SKM-1 treated with dmso at 0.1 percent for 144 hours (cell line): ENCODE results near the gene CST7.
"Not testable (repeated sequence)": the region's sequence is repeated elsewhere in the genome, so short reads cannot be mapped to it uniquely, and the experiment has no call there.

ENCODE experiments used
- DNase-seq: peaks from one replicate; lab custom pipeline; 2025; ENCODE audit not compliant: unreplicated experiment; lab: John Stamatoyannopoulos, UW

Gene CST7, protein sequence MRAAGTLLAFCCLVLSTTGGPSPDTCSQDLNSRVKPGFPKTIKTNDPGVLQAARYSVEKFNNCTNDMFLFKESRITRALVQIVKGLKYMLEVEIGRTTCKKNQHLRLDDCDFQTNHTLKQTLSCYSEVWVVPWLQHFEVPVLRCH

DNA sequence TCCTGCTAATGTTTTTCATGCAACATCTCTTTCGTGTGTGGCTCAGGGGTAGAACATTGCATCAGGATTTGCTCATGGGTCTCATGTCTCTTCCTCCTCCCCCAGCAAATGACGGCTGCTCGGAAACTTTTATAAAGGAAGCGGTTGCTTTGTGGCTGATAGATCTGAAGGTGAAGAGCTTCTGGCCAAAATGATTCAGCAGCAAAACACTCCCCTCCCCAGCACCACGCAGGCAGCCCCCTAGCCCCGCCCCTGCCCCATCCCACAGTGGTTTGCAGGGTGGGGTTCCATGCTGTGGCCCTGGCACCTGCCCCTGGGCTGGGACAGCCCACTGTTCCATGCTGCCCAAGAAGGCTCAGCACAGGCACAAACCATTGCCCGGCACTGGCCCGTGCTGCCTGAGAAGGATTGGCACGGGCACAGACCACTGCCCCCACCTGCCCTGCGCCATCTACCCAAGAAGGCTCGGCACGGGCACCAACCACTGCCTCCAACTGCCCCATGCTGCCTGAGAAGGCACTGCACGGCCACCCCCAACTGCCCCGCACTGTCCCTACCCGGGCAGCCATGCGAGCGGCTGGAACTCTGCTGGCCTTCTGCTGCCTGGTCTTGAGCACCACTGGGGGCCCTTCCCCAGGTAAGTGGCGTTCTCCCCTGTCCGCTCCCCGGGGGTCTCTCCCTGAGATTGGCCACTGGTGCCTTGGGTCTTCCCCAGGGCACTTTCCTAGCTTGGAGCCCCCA lies at the start of gene CST7:
Gene CST7 (plus strand): TSS at position 331 of the 741 bp plus-strand sequence. CDS start 237 bp downstream, at position 568.
- no peak for DNase-seq

DNA sequence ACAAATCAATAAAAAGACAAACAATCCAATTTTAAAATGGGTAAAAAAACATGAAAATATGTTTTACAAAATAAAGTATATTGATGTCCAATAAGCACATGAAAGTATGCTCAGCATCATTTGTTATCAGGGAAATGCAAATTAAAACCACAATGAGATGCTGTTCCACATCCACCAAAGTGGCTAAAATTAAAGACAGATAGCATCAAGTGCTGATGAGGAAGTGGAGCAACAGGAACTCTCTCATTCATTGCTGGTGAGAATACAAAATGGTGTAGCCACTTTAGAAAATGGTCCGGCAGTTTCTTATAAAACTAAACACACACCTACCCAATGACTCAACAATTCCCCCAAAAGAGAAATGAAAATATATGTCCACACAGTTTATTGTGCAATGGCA lies 42.3 kb upstream of the CST7 start:
- no peak for DNase-seq

DNA sequence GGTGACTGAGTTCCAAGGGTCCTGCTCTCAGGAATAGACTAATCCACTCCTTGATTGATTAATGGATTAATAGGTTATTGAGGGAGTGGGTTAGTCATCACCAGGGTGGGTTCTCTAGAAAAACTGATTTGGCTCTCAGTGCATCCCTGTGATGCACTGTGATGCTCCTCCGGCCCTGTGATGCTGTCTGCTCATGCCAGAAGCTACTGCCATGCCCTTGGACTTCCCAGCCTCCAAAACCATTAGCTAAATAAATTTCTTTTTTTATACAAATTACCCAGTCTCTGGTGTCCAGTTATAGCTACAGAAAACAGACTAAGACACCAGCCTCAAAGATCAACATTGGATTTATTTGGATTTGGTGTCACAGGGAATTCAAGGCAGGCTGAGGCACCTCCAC lies 40.4 kb upstream of the CST7 start:
- DNase-seq = no peak

DNA sequence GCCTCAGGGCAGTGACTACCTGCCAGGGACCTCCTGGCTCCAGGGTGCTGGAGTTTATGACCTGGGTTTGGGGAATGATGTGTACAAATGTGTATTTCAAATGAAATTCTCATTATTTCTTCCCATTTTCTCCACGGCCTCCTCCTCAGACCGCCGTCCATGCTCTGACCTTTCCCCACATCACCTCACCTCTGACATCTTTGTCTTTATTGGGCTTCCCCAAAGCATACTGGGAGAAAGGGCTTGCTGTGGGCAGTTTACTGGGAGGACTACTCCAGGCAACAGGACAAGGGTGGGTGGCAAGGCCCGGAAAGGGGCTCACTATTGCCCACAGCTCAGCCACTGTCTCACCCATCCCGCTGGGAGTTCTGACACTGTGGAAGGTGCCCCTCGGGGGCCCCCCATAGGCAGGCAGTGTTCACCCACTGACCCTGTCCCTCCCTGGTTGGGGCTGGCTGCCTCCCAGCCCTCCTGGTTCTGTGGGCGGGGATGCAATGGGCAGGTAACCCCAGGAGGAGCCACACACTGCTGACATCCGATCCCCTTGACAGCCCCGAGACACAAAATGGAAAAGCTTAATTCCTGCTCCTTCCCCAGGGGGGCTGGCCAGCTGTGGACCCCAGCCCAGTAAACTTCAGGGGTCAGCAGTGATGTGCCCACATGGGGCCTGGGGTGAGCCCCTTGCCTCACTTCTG lies 39.8 kb upstream of the CST7 start:
- DNase-seq = no peak

DNA sequence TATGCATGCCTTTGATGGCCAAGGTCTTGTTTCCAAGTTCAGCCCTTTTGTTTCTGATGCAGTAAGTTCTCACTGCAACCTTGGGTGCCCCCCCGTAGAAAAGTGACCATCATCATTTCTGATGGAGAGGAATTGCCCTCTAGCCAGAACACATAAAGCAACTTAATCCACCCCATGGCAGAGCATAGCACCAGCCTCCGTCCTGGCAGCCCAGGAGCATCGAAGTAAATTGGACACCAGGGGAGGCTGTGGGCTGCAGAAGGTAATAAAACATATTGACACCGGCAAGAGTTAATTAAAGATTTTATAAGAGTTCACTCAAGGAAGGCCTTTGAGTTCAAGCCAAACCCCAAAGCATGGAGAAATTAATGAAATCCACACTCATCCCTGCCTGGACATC lies 39.2 kb upstream of the CST7 start:
- no peak for DNase-seq

DNA sequence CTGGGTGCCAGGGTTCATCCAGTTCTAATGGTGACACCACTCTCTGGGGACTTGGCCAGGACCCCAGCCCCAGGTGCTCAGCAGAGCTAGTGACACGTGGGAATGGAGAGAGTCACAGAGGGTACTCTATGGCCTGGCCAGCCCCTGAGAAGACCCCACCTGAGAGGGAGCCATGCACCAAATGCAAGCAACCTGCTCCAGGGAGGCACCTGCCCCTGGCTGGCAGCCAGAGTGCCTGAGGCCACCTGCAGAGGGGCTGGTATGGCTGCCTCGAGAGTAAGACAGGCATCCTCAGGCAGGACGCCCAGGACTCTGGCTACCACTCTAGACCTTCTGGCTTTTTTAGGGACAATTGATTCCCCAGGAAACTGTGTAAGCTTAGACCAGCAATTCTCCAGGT lies 38.6 kb upstream of the CST7 start:
- DNase-seq = no peak

DNA sequence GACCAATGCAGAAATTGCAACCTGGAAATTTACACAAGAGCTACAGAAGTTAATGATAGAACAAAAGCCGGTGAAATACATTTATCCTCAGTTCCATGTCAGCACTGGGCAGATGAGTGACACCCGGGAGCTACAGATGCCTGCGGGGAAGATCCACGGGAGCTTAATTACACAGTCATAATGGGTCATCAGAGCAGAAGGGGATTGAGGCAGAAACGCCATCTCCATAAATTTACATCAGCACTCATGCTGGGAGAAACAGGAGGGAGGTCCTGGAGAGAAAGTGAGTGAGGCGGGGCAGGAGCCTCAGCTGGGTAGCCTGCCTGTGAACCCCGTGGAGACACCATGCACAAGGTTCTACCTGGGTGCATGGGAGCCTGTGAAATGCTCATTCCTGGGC lies 37.6 kb upstream of the CST7 start:
- DNase-seq = no peak

DNA sequence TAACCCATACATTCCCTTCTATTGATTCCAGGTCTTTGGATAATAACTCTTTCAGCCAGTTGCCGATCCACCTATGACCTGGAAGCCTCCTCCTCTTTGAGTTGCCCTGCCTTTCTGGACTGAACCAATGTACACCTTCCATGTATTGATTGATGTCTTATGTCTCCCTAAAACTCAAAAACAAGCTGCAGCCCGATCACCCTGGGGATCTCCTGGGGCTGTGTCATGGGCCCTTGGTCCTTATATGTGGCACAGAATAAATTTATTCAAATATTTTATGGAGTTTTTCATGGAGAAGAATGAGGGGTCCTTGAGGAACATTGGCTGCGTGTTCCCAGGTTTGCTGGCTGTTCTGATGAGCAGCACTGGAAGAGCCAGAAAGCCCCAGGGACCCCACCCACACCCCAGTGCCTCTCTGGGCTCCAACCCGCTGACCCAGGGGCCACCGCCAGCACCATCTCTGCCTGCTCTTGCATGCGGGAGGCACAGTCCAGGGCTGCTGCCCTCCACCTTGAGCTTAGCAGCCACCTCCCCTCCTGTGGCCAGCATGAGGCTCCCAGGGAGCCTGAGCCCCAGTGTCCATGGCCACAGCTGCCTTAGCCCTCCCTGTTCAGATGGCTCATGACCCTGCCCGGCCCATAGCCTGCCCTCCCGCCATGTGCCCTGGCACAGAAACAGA lies 36.5 kb upstream of the CST7 start:
- DNase-seq = no peak

DNA sequence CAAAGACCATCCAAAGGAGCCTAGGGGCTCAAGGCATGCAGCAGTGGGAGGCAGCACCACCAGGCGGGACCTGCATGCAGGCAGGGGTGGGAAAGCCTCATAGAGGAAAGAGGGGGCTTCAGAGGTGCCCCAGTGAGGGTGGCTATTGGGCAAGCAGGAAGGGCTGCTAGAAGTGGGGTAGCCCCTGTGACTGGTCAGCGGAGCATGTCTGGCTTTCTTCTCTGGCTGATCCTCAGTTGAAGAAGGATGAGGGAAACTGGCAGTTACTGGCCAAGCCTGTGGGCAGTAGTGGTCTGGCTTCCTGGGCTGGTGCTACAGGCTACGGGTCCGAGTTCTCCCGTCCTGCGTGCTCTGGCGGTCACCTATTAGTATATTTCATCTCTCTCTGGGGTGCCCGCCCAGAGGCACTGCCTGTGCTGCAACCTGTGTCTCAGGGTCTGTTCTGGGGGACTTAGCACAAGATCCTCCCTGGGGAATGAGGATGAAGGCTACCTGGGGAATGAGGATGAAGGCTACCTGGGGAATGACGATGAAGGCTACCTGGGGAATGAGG lies 35.9 kb upstream of the CST7 start:
- DNase-seq = no peak

DNA sequence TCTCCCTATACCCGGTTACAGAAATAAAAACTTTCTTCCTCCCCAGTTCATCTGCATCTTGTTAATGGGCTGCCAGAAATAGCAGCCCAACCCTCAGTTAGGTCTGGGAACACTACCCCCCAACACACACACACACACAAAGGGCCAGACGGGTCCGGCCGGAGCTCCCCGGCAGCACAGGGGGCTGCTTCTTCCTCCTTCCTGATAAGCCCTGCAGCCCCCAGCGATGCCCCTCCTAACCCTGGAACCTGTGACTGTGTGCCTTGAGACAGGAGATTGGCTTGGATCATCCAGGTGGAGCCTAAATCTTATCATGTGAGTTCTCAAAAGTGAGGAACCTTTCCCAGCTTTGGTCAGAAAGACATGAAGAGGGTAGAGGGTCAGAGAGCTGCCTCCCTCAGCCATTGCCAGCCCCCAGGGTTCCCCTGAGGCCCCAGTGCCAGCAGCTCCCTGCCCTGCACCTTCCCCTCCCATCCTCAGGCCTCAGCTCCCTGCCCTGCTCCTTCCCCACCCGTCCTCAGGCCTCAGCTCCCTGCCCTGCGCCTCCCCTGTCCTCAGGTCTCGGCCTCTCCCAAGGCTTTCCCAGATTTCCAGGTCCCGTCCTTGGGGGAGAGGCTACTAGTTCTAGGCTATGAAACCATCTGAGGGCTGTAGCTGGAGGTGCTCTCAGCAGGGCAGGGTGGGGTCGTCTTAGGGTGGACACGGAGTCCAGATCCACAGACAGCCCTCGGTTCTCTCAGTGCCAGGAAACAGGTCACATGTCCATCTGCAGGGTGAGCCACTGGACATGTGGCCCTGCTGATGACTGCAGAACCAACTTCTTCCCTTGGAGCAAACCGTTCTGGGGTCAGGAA lies 34.5 kb upstream of the CST7 start:
- DNase-seq = no peak

DNA sequence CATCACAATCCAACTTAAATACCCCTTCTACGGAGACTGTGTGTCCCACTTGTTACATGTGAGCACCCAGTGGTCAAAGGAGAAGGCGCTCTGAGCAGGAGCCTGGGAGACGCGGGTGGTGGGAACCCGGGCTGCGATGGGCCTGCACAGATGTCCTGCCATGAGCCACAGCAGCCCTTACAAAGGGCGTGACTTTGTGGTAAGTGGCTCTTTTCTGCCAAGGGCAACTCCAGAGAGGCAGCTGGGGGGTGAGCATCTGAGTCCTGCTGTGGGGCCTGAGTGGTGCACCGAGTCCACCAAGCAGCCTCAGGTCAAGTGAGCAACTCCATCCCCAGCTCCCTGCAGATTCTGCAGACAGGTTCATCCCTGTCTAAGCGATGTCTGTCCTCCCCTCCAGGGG lies 33.6 kb upstream of the CST7 start:
- DNase-seq = no peak

DNA sequence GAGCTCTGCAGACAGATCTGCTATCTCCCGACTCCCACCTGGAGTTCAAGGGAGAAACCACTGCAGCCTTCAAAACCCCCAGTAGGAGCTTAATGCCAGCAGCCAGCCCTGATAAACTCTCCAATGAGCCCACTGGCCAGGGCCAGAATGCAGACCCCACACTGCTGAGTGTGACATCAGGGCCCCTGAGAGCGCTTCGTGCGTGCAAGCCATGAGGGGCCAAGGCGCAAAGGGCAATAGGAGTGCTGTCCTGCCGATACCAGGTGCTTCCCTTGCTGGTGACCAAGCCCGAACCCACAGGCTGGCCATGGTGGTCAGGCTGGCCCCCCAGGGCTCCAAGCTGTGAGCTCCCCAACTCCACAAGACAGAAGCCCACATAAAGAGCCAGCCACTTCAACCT lies 33.2 kb upstream of the CST7 start:
- DNase-seq = no peak

DNA sequence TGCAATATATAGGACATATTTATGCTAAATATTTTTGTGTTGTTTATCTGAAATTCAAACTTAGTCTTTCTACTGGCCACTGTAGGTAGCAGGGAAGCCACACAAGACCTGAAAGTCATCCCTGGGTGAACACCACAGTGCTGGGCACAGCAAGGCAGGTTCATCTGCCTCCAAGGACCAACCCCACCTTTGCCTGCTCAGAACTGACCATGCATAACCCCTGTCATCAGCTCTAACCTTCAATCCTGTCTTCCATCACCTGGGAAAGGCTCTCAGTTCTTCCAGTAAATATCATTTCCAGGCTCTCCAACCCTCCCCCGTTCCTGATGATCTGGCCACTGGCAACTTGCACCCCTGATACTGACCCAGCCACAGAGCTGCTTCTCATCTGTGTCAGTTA lies 32.7 kb upstream of the CST7 start:
- DNase-seq = no peak

DNA sequence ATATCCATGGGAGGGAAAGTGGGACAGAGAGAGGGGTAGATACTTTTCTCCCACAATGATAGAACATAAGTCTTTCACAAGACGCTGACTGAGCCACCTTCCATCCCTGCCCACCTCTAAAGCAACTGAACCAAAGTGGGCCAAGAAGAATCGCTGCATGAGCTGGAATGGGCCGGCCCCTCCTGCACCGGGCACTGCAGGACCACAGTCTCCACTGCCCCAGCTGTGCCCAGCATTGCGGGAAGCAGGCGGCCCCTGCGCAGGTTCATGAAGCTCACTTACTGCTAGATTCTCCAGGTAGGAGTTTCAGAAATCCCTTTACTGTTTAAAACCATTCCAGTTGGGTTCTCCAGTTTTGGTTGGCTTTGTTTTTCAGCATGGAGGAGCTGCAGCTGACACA lies 32.0 kb upstream of the CST7 start:
- DNase-seq = no peak

DNA sequence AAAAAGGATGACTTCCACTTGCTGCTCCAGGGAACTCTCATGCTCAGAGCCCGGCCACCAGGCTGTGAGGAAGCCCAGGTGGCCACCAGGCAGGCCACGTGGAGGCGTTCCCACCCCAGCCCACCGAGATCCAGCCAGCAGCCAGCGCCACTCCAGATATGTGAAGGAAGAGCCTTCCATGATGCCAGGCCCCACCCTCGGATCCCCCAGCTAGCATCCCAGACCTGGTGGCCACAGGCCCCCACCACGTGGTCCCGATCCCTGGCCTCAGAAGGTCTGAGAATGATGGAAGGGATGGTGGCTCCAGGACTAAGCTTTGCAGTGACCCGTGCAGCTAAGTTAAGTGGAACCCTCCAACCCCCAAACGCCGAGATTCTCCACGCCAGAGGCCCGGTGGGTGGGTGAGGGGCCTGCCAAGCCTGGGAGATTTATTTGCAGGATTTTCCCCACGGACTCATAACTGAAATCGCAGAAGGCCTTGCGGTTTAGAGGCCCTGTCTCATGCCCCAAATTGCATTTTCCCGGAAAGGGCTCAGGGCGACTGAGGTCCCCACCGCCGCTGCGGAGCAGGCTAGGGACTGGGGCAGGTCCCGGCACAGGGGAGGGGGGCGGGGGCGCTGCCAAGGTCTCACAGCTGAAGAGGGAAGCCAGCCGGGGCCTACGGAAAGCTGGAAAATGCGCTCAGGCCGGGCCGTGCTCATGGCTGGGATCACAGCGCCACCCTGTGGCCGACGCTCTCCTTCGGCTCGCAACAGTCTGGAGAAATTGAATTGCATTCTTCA lies 31.1 kb upstream of the CST7 start:
- DNase-seq = peak; percentile 36

DNA sequence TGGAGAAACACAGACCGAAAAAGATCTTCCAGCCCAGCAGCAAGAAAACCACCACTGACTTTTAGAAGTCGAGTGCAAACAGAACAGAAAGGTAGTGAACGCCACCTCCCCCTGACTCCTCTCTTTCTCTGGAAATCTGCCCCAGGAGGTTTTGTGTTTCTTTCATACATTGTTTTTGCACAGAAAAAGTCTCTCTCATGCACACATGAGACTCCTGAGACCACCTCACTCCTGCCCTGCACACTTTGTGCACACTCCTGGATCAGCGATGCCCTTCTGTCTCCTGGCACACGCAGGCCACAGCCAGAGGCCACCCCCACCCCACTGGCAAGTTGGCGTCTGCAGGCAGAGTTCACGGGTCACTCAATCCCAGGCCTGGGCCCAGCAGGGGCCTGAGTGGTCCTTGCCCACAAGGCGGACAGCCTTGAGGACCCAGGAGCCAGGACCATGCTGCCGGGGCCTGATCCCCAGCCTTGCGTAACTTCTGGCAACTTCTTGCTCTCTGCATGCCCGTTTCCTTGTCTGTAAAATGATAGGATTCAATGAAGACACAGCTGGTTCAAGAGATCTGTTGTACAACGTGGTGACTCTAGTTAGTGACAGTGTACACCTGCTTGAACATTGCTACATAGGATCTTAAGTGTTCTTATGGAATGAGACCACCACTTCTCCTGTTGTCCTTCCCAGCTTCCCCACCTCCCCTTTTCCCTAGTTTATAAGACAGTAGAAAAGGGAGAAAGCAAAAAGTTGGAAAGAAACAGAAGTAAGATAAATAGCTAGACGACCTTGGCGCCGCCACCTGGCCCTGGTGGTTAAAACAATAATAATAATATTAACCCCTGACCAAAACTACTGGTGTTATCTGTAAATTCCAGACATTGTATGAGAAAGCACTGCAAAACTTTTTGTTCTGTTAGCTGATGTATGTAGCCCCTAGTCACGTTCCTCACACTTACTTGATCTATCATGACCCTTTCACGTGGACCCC lies 30.2 kb upstream of the CST7 start:
- no peak for DNase-seq

DNA sequence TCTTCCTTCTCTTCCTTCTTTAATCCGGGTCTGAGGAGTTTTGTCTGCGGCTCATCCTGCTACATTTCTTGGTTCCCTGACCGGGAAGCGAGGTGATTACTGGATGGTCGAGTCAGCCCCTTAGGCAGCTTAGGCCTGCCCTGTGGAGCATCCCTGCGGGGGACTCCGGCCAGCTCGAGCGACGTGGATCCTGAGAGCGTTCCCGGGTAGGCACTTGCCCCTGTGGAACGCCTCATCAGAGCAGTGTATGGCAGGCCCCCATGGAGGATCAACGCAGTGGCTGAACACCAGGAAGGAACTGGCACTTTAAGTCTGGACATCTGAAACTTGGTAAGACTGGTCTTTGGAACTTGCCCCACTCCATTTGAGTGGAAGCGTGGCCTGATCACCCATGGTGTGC lies 29.4 kb upstream of the CST7 start:
- DNase-seq = not testable (repeated sequence)

DNA sequence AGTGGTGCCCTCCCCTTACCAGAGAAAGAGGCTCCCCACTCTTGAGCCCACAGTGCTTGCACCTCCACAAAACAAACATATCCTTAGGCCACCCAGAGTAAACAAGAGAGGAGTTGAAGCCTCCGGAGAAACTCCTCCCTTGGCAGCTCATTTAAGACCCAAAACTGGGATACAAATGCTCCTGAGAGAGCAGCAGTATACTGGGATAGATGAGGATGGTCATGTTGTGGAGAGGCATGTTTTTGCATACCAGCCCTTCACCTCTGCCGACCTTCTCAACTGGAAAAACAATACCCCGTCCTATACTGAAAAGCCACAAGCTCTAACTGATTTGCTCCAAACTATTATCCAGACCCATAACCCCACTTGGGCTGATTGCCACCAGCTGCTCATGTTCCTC lies 28.4 kb upstream of the CST7 start:
- not testable (repeated sequence) for DNase-seq

DNA sequence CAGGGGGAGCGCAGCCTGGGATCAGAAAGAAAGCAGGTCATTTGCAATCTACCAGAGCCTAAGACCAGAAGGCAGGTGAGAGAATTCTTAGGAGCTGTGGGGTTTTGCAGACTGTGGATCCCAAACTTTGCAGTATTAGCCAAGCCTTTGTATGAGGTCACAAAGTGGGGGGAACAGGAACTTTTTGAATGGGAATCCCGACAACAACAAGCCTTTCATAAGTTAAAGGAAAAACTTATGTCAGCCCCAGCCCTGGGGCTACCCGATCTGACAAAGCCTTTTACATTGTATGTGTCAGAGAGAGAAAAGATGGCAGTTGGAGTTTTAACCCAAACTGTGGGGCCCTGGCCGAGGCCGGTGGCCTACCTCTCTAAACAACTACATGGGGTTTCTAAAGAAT lies 19.8 kb upstream of the CST7 start:
- not testable (repeated sequence) for DNase-seq
